Body of pancreas (tissue), 4 donors: ENCODE measurements around the gene ING5.

ENCODE experiments used
- POLR2A ChIP-seq, 3 donors: fragments of 450-650 bp; IDR thresholded peaks; one replicate each; pipeline ENCODE4 v1.6.1; 2016; ENCODE audit warnings: antibody characterized with exemption in 3 of 3, mild to moderate bottlenecking in 2 of 3
- TF ChIP-seq, protein P1 (sequence below), 7 experiments: fragments of 450-650 bp in 4 of 7; fragments of 200-600 bp in 3 of 7; sonication (generic) in 3 of 7; IDR thresholded peaks; one replicate each; pipeline ENCODE4 v1.5.1; 2016 to 2019; ENCODE audit warnings: antibody characterized with exemption in 7 of 7

DNA sequence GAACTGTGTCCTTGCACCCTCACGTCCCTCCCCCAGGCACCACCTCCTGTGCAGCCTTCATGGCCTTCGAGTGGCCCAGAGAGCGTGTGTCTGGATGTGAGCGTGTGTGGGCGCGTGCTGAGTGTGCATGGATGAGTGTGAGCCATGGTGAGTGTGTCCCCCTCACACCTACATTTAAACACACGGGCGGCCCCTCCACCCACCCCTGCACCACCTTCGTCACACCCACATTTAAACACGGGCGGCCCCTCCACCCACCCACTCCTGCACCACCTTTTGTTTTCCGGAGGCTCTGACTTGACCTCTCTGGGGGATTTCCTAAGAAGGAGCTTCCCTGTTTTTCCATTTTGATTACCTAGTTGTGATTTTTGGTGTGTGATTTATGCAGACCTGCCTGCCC is 33.0 kb upstream of the ING5 start:
- TF ChIP-seq, protein P1, sequence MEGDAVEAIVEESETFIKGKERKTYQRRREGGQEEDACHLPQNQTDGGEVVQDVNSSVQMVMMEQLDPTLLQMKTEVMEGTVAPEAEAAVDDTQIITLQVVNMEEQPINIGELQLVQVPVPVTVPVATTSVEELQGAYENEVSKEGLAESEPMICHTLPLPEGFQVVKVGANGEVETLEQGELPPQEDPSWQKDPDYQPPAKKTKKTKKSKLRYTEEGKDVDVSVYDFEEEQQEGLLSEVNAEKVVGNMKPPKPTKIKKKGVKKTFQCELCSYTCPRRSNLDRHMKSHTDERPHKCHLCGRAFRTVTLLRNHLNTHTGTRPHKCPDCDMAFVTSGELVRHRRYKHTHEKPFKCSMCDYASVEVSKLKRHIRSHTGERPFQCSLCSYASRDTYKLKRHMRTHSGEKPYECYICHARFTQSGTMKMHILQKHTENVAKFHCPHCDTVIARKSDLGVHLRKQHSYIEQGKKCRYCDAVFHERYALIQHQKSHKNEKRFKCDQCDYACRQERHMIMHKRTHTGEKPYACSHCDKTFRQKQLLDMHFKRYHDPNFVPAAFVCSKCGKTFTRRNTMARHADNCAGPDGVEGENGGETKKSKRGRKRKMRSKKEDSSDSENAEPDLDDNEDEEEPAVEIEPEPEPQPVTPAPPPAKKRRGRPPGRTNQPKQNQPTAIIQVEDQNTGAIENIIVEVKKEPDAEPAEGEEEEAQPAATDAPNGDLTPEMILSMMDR (IDR thresholded peaks at IDR 0.05): no peak
- no peak for TF ChIP-seq POLR2A (IDR thresholded peaks at IDR 0.05)
